HCT116 (cell line): Measurements from ENCODE around the gene PDP2. TPM values are rescaled to one million over a fixed set of nuclear protein-coding genes. Genes with fewer than 3 reads are reported as not detected.

Experiments used
- ATAC-seq: fragments of 200-7000 bp; cut with Tn5 transposase; 2 replicates; pipeline ENCODE4 v1.9.1; 2020; ENCODE audit warnings: mild to moderate bottlenecking, moderate library complexity
- BruUV-seq: library from RNA; stranded (reverse); fragments of 400-500 nt; replicated peaks from 2 replicates; lab custom pipeline; 2021; lab: Mats Ljungman, UMichigan
- CTCF ChIA-PET: fragments of 300-600 bp; sonication (Branson Sonifier 250); formaldehyde crosslinking; loops from one replicate; lab custom pipeline; 2021; ENCODE audit warnings: antibody characterized with exemption; lab: Charles Lee
- POLR2A ChIA-PET: fragments of 300-600, 350-600 bp; sonication (Branson Sonifier 250); formaldehyde crosslinking; loops from one replicate; lab custom pipeline; 2021; ENCODE audit warnings: antibody characterized with exemption; lab: Charles Lee
- RAD21 ChIA-PET, 2 experiments: fragments of 300-600 bp; sonication (Branson Sonifier 250); formaldehyde crosslinking; loops; one replicate each; lab custom pipeline; 2023; ENCODE audit warnings: low total read pairs in 2 of 2; ENCODE audit not compliant: uncharacterized antibody in 2 of 2, unreplicated experiment in 2 of 2, low non-redundant PET in 1 of 2; lab: Charles Lee
- DNase-seq: peaks from one replicate; pipeline ENCODE4 v3.0.0-alpha.2; 2010; ENCODE audit warnings: low read depth, low spot score
- H2AFZ ChIP-seq: fragments of 200-600 bp; shearing (Covaris generic), sonication (generic); 2 replicates; pipeline ENCODE4 v1.6.1; 2017; ENCODE audit warnings: low read depth, mixed run types, mixed read lengths, antibody characterized with exemption, low read length; ENCODE audit not compliant: poor library complexity, severe bottlenecking
- H3K27ac ChIP-seq: 2 replicates; pipeline ENCODE4 v1.5.1; 2012; ENCODE audit warnings: low read depth, low read length
- H3K27me3 ChIP-seq: fragments of 200-600 bp; sonication (generic); 2 replicates; pipeline ENCODE4 v1.6.1; 2016; ENCODE audit warnings: mixed run types, low read length, mixed read lengths; ENCODE audit not compliant: insufficient read depth
- H3K36me3 ChIP-seq, 2 experiments: fragments of 200-500 bp in 1 of 2; fragments of 200-600 bp in 1 of 2; sonication (Bioruptor generic) in 1 of 2; sonication (generic) in 1 of 2; 2 replicates each; pipeline versions ENCODE4 v1.5.1 to v1.6.1; 2014 to 2016; ENCODE audit warnings: low read length in 2 of 2, inconsistent platforms in 1 of 2, mixed read lengths in 1 of 2, mixed run types in 1 of 2; ENCODE audit not compliant: insufficient read depth in 2 of 2, control insufficient read depth in 1 of 2
- H3K4me1 ChIP-seq, 2 experiments: fragments of 200-600 bp in 1 of 2; sonication (generic) in 1 of 2; 2 replicates each; pipeline versions ENCODE4 v1.5.1 to v1.6.1; 2012 to 2017; ENCODE audit warnings: low read length in 2 of 2, inconsistent platforms in 1 of 2, mild to moderate bottlenecking in 1 of 2, mixed read lengths in 1 of 2, mixed run types in 1 of 2, moderate library complexity in 1 of 2; ENCODE audit not compliant: insufficient read depth in 2 of 2, control insufficient read depth in 1 of 2
- H3K4me2 ChIP-seq: fragments of 200-600 bp; sonication (generic); 2 replicates; pipeline ENCODE4 v1.6.1; 2017; ENCODE audit warnings: mixed run types, low read length, mixed read lengths
- H3K4me3 ChIP-seq, 2 experiments: fragments of 200-600 bp in 1 of 2; sonication (generic) in 1 of 2; replicated peaks in 1 of 2; 2 replicates each; pipeline ENCODE4 v1.5.1; 2011 to 2016; ENCODE audit warnings: low read length in 2 of 2, control low read depth in 1 of 2, low read depth in 1 of 2, mild to moderate bottlenecking in 1 of 2, mixed read lengths in 1 of 2, mixed run types in 1 of 2
- H3K79me2 ChIP-seq: fragments of 200-600 bp; sonication (generic); 2 replicates; pipeline ENCODE4 v1.6.1; 2017; ENCODE audit warnings: mild to moderate bottlenecking, mixed run types, low read length, moderate library complexity, mixed read lengths; ENCODE audit not compliant: insufficient read depth
- H3K9ac ChIP-seq: fragments of 200-600 bp; sonication (generic); 2 replicates; pipeline ENCODE4 v1.6.1; 2016; ENCODE audit warnings: low read length, mixed read lengths
- H3K9me2 ChIP-seq: fragments of 200-600 bp; sonication (generic), shearing (Covaris generic); 2 replicates; pipeline ENCODE4 v1.6.1; 2017; ENCODE audit warnings: mixed run types, mild to moderate bottlenecking, moderate library complexity; ENCODE audit not compliant: insufficient read depth
- H3K9me3 ChIP-seq, 2 experiments: fragments of 200-500 bp in 1 of 2; fragments of 200-600 bp in 1 of 2; sonication (Bioruptor generic) in 1 of 2; sonication (generic) in 1 of 2; 2 replicates each; pipeline ENCODE4 v1.6.1; 2014 to 2017; ENCODE audit warnings: low read length in 2 of 2, mixed read lengths in 2 of 2, inconsistent platforms in 1 of 2, low read depth in 1 of 2, mild to moderate bottlenecking in 1 of 2, mixed run types in 1 of 2, moderate library complexity in 1 of 2; ENCODE audit not compliant: control insufficient read depth in 1 of 2, insufficient read depth in 1 of 2
- H4K20me1 ChIP-seq: fragments of 200-600 bp; sonication (generic), shearing (Covaris generic); 2 replicates; pipeline ENCODE4 v1.6.1; 2017; ENCODE audit warnings: mixed run types, mild to moderate bottlenecking, moderate library complexity; ENCODE audit not compliant: insufficient read depth
- ATF3 ChIP-seq: IDR thresholded peaks from 2 replicates; pipeline ENCODE4 v1.6.1; 2012
- CBX3 ChIP-seq: IDR thresholded peaks from 2 replicates; pipeline ENCODE4 v1.6.1; 2012; ENCODE audit warnings: low read depth
- CEBPB ChIP-seq: IDR thresholded peaks from 2 replicates; pipeline ENCODE4 v1.6.1; 2012; ENCODE audit warnings: low read depth
- CTCF ChIP-seq, 3 experiments: fragments of 200-600 bp in 1 of 3; sonication (generic) in 1 of 3; IDR thresholded peaks in 2 of 3; conservative IDR thresholded peaks in 1 of 3; 2 replicates each; pipeline ENCODE4 v1.5.1; 2012 to 2017; ENCODE audit warnings: low read depth in 2 of 3, low read length in 2 of 3, antibody characterized with exemption in 1 of 3, borderline replicate concordance in 1 of 3, control low read depth in 1 of 3, mild to moderate bottlenecking in 1 of 3, mixed read lengths in 1 of 3, mixed run types in 1 of 3, moderate library complexity in 1 of 3; ENCODE audit not compliant: insufficient read depth in 1 of 3
- EGR1 ChIP-seq: IDR thresholded peaks from 2 replicates; pipeline ENCODE4 v1.6.1; 2012; ENCODE audit warnings: low read depth
- ELF1 ChIP-seq: IDR thresholded peaks from 2 replicates; pipeline ENCODE4 v1.6.1; 2012; ENCODE audit warnings: low read depth, borderline replicate concordance
- EZH2 ChIP-seq: fragments of 200-600 bp; sonication (generic); IDR thresholded peaks from 2 replicates; pipeline ENCODE4 v1.6.1; 2017; ENCODE audit warnings: antibody characterized with exemption, mixed run types
- EZH2phosphoT487 ChIP-seq: fragments of 200-600 bp; IDR thresholded peaks from 2 replicates; pipeline ENCODE4 v1.6.1; 2018; ENCODE audit warnings: antibody characterized with exemption, borderline replicate concordance
- JUND ChIP-seq: IDR thresholded peaks from 2 replicates; pipeline ENCODE4 v1.6.1; 2012
- MAX ChIP-seq: IDR thresholded peaks from 2 replicates; pipeline ENCODE4 v1.6.1; 2012
- POLR2A ChIP-seq: IDR thresholded peaks from 2 replicates; pipeline ENCODE4 v1.7.0; 2011; ENCODE audit warnings: borderline replicate concordance; ENCODE audit not compliant: insufficient read depth, insufficient read length; ENCODE audit errors: extremely low read depth
- POLR2AphosphoS5 ChIP-seq: IDR thresholded peaks from 2 replicates; pipeline ENCODE4 v1.6.1; 2011; ENCODE audit warnings: mild to moderate bottlenecking, low read depth, low read length, moderate library complexity
- RAD21 ChIP-seq: IDR thresholded peaks from 2 replicates; pipeline ENCODE4 v1.6.1; 2012; ENCODE audit warnings: low read depth, mild to moderate bottlenecking
- SIN3A ChIP-seq: IDR thresholded peaks from 2 replicates; pipeline ENCODE4 v1.6.1; 2012; ENCODE audit warnings: low read depth
- ZBTB33 ChIP-seq: IDR thresholded peaks from 2 replicates; pipeline ENCODE4 v1.6.1; 2011; ENCODE audit warnings: mild to moderate bottlenecking, low read length, moderate library complexity; ENCODE audit not compliant: insufficient replicate concordance; ENCODE audit errors: extremely low read depth
- ZFX ChIP-seq: fragments of 450-650 bp; IDR thresholded peaks from 2 replicates; pipeline ENCODE4 v1.6.1; 2017
- ZNF274 ChIP-seq: fragments of 200-500 bp; sonication (Bioruptor generic); IDR thresholded peaks from 2 replicates; pipeline ENCODE4 v1.6.1; 2014; ENCODE audit warnings: mild to moderate bottlenecking, low read depth, low read length, inconsistent platforms
- intact Hi-C: fragments of 100-400 bp; cut with micrococcal nuclease; formaldehyde crosslinking; loops from 2 replicates; pipeline ENCODE4 v1.10.0; 2022
- total RNA-seq: library from RNA; stranded (reverse); gene quantifications from one replicate; pipeline ENCODE4 v1.2.1, GENCODE V29; 2021; ENCODE audit not compliant: unreplicated experiment

Gene PDP2
- total RNA-seq, 1 experiment from 2014 or later, result 19.9 TPM

GRCh38 chr16:66856184-66856730 is 24.1 kb upstream of the PDP2 start:
- TF ChIP-seq SIN3A (no peak), POLR2A (no peak)
- TF ChIP-seq, all 23 proteins: peak for 0
- Histone ChIP-seq H3K27me3 (no peaks in the 10 kb centered on the region), H3K79me2 (no peaks in the 10 kb centered on the region), H3K36me3 (no peaks in the 10 kb centered on the region), H3K4me3 (no peak overlapping the region), H4K20me1 (no peaks in the 10 kb centered on the region), H3K9me2 (no peaks in the 10 kb centered on the region), H3K4me1 (peaks cover 12 to 14% of the 10 kb centered on the region in 2 experiments), H3K9ac (no peak overlapping the region), H3K4me2 (no peak overlapping the region), H3K9me3 (no peaks in the 10 kb centered on the region), H2AFZ (no peak overlapping the region), H3K27ac (no peak overlapping the region)
- CTCF ChIA-PET, result interaction anchor here (1.0 to 1.4 kb wide), 2 partner anchors 12 to 16 kb away, joined by 3 to 6 read pairs; no protein-coding TSS in a partner anchor
- BruUV-seq, result no TSS peak
- POLR2A ChIA-PET, result interaction anchor here (1.0 kb wide), 1 partner anchor 17 kb away, joined by 4 read pairs; no protein-coding TSS in a partner anchor
- intact Hi-C loops, result no loop called here
- ATAC-seq (no peak), DNase-seq (no peak)
- RAD21 ChIA-PET, result no interaction called here

- H3K4me3 ChIP-seq, result no peak overlapping the region
- intact Hi-C loops, result no loop called here
- ChIA-PET RAD21 (no interaction called here), CTCF (interaction anchor here (1.0 kb wide), 3 partner anchors 11 to 26 kb away, joined by 3 read pairs; partner anchors contain the start of gene NAE1), POLR2A (interaction anchor here (1.0 kb wide), 1 partner anchor 16 kb away, joined by 4 read pairs; no protein-coding TSS in a partner anchor)
- ATAC-seq (no peak), DNase-seq (no peak)
- H3K27me3 ChIP-seq, result no peaks in the 10 kb centered on the region
- H3K4me2 ChIP-seq, result no peak overlapping the region
- no TSS peak for BruUV-seq
- H3K27ac ChIP-seq, result no peak overlapping the region
- H2AFZ ChIP-seq, result no peak overlapping the region
- H3K9ac ChIP-seq, result no peak overlapping the region
- no peaks in the 10 kb centered on the region for H3K9me3 ChIP-seq
- no peaks in the 10 kb centered on the region for H3K79me2 ChIP-seq
- H3K36me3 ChIP-seq, result no peaks in the 10 kb centered on the region
- peaks cover 12 to 14% of the 10 kb centered on the region in 2 experiments for H3K4me1 ChIP-seq
- no peaks in the 10 kb centered on the region for H4K20me1 ChIP-seq
- H3K9me2 ChIP-seq, result no peaks in the 10 kb centered on the region
- no peak for TF ChIP-seq EZH2
- no peak for TF ChIP-seq RAD21
- TF ChIP-seq ZBTB33, result no peak
- TF ChIP-seq EZH2phosphoT487, result no peak
- no peak for TF ChIP-seq MAX
- no peak for TF ChIP-seq ATF3
- TF ChIP-seq ZFX, result no peak
- TF ChIP-seq CEBPB, result no peak
- TF ChIP-seq ZNF274, result no peak
- TF ChIP-seq CTCF (IDR thresholded peaks at IDR 0.05 in 2 of 3, conservative IDR thresholded peaks at IDR 0.05 in 1 of 3; ENCODE audit: borderline replicate concordance in 1 of 3, insufficient read depth in 1 of 3, low read depth in 2 of 3, low read length in 2 of 3), result no peak
- no peak for TF ChIP-seq CBX3
- TF ChIP-seq ELF1, result no peak
- no peak for TF ChIP-seq POLR2A
- TF ChIP-seq EGR1, result no peak
- TF ChIP-seq JUND, result no peak
- TF ChIP-seq POLR2AphosphoS5, result no peak
Measured at GRCh38 chr16:66856801-66857200, 23.5 kb upstream of the PDP2 start.
